Keratinocyte (primary cell): Measurements from ENCODE around the gene TEKT2. TPM values are rescaled to one million over a fixed set of nuclear protein-coding genes. Genes with fewer than 3 reads are reported as not detected.

Source experiments
- DNase-seq: peaks from one replicate; pipeline ENCODE4 v3.0.0-alpha.2; 2011; ENCODE audit warnings: low read depth, missing footprints, low spot score
- FAIRE-seq: peaks from 2 replicates; lab custom pipeline; 2011; peaks lifted over from hg19 to GRCh38; lab: Jason Lieb, UNC
- H2AFZ ChIP-seq: 2 replicates; pipeline ENCODE4 v1.6.0; 2012; ENCODE audit warnings: low read length, control low read depth, inconsistent platforms; ENCODE audit not compliant: control insufficient read depth
- H3K27ac ChIP-seq: 2 replicates; pipeline ENCODE4 v1.5.1; 2011; ENCODE audit warnings: low read length; ENCODE audit not compliant: control insufficient read depth, insufficient read depth
- H3K27me3 ChIP-seq: 3 replicates; pipeline ENCODE4 v1.6.0; 2011; ENCODE audit warnings: low read length; ENCODE audit not compliant: control insufficient read depth, insufficient read depth; ENCODE audit errors: extremely low read depth
- H3K36me3 ChIP-seq, 2 experiments: 2 replicates in 1 of 2; 3 replicates in 1 of 2; pipeline ENCODE4 v1.5.1; 2011; ENCODE audit warnings: low read length in 2 of 2, mild to moderate bottlenecking in 1 of 2; ENCODE audit not compliant: control insufficient read depth in 2 of 2, insufficient read depth in 2 of 2; ENCODE audit errors: extremely low read depth in 1 of 2
- H3K4me1 ChIP-seq: 3 replicates; pipeline ENCODE4 v1.5.1; 2011; ENCODE audit warnings: low read length; ENCODE audit not compliant: control insufficient read depth, insufficient read depth; ENCODE audit errors: extremely low read depth
- H3K4me2 ChIP-seq: 3 replicates; pipeline ENCODE4 v1.6.0; 2011; ENCODE audit warnings: low read depth, low read length; ENCODE audit not compliant: control insufficient read depth, insufficient read depth; ENCODE audit errors: extremely low read depth
- H3K4me3 ChIP-seq, 3 experiments: fragments of 200-600 bp in 1 of 3; sonication (generic) in 1 of 3; 2 replicates in 2 of 3; 3 replicates in 1 of 3; pipeline ENCODE4 v1.5.1; 2011 to 2016; ENCODE audit warnings: low read length in 3 of 3, mild to moderate bottlenecking in 3 of 3, control low read depth in 2 of 3, inconsistent platforms in 1 of 3, low read depth in 1 of 3, mixed read lengths in 1 of 3, mixed run types in 1 of 3, moderate library complexity in 1 of 3; ENCODE audit not compliant: control insufficient read depth in 2 of 3, insufficient read depth in 2 of 3; ENCODE audit errors: extremely low read depth in 1 of 3
- H3K79me2 ChIP-seq: 2 replicates; pipeline ENCODE4 v1.6.0; 2012; ENCODE audit warnings: low read length; ENCODE audit not compliant: control insufficient read depth, insufficient read depth
- H3K9ac ChIP-seq: 3 replicates; pipeline ENCODE4 v1.6.0; 2011; ENCODE audit warnings: low read length; ENCODE audit not compliant: control insufficient read depth, insufficient read depth; ENCODE audit errors: extremely low read depth
- H3K9me1 ChIP-seq: 3 replicates; pipeline ENCODE4 v1.6.0; 2011; ENCODE audit warnings: low read length; ENCODE audit not compliant: control insufficient read depth, insufficient read depth; ENCODE audit errors: extremely low read depth
- H3K9me3 ChIP-seq: 2 replicates; pipeline ENCODE4 v1.5.1; 2012; ENCODE audit warnings: low read depth, low read length; ENCODE audit not compliant: control insufficient read depth
- H4K20me1 ChIP-seq: 3 replicates; pipeline ENCODE4 v1.6.0; 2011; ENCODE audit warnings: low read length; ENCODE audit not compliant: control insufficient read depth, insufficient read depth; ENCODE audit errors: extremely low read depth
- CTCF ChIP-seq, 3 experiments: IDR thresholded peaks in 1 of 3; conservative IDR thresholded peaks in 1 of 3; optimal IDR thresholded peaks in 1 of 3; 2 replicates in 2 of 3; 3 replicates in 1 of 3; pipeline versions ENCODE3 to v1.5.1; 2011; ENCODE audit warnings: low read length in 3 of 3, mild to moderate bottlenecking in 3 of 3, moderate library complexity in 2 of 3, control low read depth in 1 of 3, inconsistent platforms in 1 of 3; ENCODE audit not compliant: insufficient read depth in 2 of 3; ENCODE audit errors: extremely low read depth in 1 of 3
- EZH2 ChIP-seq: IDR thresholded peaks from one replicate; pipeline ENCODE4 v1.6.1; 2012; ENCODE audit warnings: inconsistent platforms, mild to moderate bottlenecking, low read length, moderate library complexity
- dilution Hi-C: fragments of 300-500 bp; cut with MboI; formaldehyde crosslinking; loops from one replicate; pipeline ENCODE4 v1.7.0; 2020; ENCODE audit warnings: low sequenced_read_pairs; ENCODE audit not compliant: extremely low pct_ligation_motif_present
- polyA plus RNA-seq, 5 experiments: library from polyadenylated mRNA; depleted of rRNA in 3 of 5; stranded (reverse) in 3 of 5; stranded (forward) in 1 of 5; unstranded in 1 of 5; fragments of >200 nt; gene quantifications; 1 replicate in 1 of 5; 2 replicates in 3 of 5; 3 replicates in 1 of 5; pipeline versions ENCODE4 v1.2.1 to v1.2.3, GENCODE V29; 2011 to 2012; ENCODE audit warnings: missing spikeins in 2 of 5, low read depth in 1 of 5, low replicate concordance in 1 of 5

TEKT2 gene
- polyA plus RNA-seq, 1 donor (not counting 4 experiments of a cell fraction or from before 2014, with no cell fraction given) = 0.03 TPM

- Histone ChIP-seq H3K27ac (no peak overlapping the region), H2AFZ (no peak overlapping the region), H3K4me3 (no peak overlapping the region), H3K4me1 (no peaks in the 10 kb centered on the region), H3K36me3 (no peaks in the 10 kb centered on the region), H3K9ac (no peak overlapping the region), H4K20me1 (no peaks in the 10 kb centered on the region), H3K9me1 (no peaks in the 10 kb centered on the region), H3K4me2 (no peak overlapping the region), H3K9me3 (no peaks in the 10 kb centered on the region), H3K27me3 (peaks cover 9% of the 10 kb centered on the region), H3K79me2 (no peaks in the 10 kb centered on the region)
- dilution Hi-C loops = no loop called here
- FAIRE-seq (no peak), DNase-seq (no peak)
- TF ChIP-seq CTCF (optimal IDR thresholded peaks at IDR 0.05 in 1 of 3, IDR thresholded peaks at IDR 0.05 in 1 of 3, conservative IDR thresholded peaks at IDR 0.05 in 1 of 3; ENCODE audit: extremely low read depth in 1 of 3, insufficient read depth in 2 of 3, low read length in 3 of 3) (no peak), EZH2 (no peak)
Observed at GRCh38 chr1:36118447-36119204, 34.7 kb downstream of the TEKT2 start.

DNA sequence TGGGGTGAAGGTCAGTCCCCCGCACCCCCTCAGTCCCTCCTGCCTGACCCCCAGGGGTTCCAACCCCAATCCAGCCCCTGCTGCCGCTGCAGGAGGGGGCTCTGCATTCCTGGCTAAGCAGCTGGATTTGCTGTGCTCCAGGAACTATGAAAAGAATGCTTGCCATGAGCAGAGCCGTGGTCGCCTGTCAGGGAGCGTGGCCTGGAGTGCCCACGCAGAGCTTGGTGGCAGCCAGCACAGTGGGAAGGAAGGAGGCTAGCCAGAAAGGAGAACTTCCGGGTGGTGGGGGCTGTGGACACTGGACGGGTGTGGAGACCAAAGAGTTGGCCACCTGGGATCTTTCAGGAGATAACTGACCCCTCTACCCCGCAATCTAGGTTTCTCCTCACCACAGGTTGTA lies 35.6 kb downstream of the TEKT2 start:
- Histone ChIP-seq H2AFZ (no peak overlapping the region), H3K79me2 (no peaks in the 10 kb centered on the region), H3K9me1 (no peaks in the 10 kb centered on the region), H3K9ac (no peak overlapping the region), H3K4me2 (no peak overlapping the region), H3K27ac (no peak overlapping the region), H4K20me1 (no peaks in the 10 kb centered on the region), H3K27me3 (peaks cover 17% of the 10 kb centered on the region), H3K4me3 (no peak overlapping the region), H3K36me3 (no peaks in the 10 kb centered on the region), H3K4me1 (no peaks in the 10 kb centered on the region), H3K9me3 (no peaks in the 10 kb centered on the region)
- DNase-seq (no peak), FAIRE-seq (no peak)
- TF ChIP-seq CTCF (optimal IDR thresholded peaks at IDR 0.05 in 1 of 3, IDR thresholded peaks at IDR 0.05 in 1 of 3, conservative IDR thresholded peaks at IDR 0.05 in 1 of 3; ENCODE audit: extremely low read depth in 1 of 3, insufficient read depth in 2 of 3, low read length in 3 of 3) (no peak), EZH2 (no peak)
- dilution Hi-C loops = no loop called here
